ENCODE measurements around the gene GBA2.

DNA sequence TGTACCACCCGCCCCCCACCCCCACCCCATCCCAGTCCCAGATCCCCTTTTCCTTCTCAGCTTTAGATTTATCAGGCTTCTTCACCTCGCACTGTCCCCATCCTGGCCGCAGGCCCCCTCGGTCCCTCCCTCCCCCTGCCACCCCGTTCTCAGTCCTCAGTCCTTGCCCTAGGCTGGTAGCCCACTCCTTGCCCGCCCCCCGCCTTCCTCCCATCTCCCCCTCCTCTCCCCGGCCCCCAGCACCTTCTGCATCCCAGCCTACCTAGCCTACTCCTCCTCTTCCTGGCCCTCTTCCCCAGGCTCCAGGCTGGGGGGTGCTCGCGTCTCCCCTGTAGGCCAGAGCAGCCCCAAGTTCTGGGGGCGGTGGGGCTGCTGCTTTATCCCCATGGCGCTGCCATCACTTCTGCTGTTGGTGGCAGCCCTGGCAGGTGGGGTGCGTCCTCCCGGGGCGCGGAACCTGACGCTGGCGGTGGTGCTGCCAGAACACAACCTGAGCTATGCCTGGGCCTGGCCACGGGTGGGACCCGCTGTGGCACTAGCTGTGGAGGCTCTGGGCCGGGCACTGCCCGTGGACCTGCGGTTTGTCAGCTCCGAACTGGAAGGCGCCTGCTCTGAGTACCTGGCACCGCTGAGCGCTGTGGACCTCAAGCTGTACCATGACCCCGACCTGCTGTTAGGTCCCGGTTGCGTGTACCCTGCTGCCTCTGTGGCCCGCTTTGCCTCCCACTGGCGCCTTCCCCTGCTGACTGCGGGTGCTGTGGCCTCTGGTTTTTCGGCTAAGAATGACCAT lies 43.2 kb upstream of the GBA2 start:
- TF ChIP-seq, protein P1, sequence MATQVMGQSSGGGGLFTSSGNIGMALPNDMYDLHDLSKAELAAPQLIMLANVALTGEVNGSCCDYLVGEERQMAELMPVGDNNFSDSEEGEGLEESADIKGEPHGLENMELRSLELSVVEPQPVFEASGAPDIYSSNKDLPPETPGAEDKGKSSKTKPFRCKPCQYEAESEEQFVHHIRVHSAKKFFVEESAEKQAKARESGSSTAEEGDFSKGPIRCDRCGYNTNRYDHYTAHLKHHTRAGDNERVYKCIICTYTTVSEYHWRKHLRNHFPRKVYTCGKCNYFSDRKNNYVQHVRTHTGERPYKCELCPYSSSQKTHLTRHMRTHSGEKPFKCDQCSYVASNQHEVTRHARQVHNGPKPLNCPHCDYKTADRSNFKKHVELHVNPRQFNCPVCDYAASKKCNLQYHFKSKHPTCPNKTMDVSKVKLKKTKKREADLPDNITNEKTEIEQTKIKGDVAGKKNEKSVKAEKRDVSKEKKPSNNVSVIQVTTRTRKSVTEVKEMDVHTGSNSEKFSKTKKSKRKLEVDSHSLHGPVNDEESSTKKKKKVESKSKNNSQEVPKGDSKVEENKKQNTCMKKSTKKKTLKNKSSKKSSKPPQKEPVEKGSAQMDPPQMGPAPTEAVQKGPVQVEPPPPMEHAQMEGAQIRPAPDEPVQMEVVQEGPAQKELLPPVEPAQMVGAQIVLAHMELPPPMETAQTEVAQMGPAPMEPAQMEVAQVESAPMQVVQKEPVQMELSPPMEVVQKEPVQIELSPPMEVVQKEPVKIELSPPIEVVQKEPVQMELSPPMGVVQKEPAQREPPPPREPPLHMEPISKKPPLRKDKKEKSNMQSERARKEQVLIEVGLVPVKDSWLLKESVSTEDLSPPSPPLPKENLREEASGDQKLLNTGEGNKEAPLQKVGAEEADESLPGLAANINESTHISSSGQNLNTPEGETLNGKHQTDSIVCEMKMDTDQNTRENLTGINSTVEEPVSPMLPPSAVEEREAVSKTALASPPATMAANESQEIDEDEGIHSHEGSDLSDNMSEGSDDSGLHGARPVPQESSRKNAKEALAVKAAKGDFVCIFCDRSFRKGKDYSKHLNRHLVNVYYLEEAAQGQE (IDR thresholded peaks at IDR 0.05; ENCODE audit: insufficient read depth in 1 of 2, low read depth in 2 of 2, low read length in 2 of 2), result no peak
- TF ChIP-seq POLR2AphosphoS5 (IDR thresholded peaks at IDR 0.05; ENCODE audit: low read depth, low read length), result no peak

Data from PFSK-1 (cell line).